Stomach (tissue), 9 donors: ENCODE results near the gene PCA3. TPM values are rescaled to one million over a fixed set of nuclear protein-coding genes. Genes with fewer than 3 reads are reported as not detected.

Source experiments
- DNase-seq, 2 donors: peaks; one replicate each; pipeline versions ENCODE4 v3.0.0 to v3.0.0-alpha.2; 2013 to 2019
- H3K27ac ChIP-seq, 5 donors: fragments of 200-600 bp in 4 of 5; sonication (generic) in 4 of 5; one replicate each; pipeline ENCODE4 v1.5.1; 2013 to 2019; ENCODE audit warnings: mild to moderate bottlenecking in 1 of 5, moderate library complexity in 1 of 5
- H3K27me3 ChIP-seq, 3 donors: fragments of 200-600 bp; sonication (generic); one replicate each; pipeline ENCODE4 v1.5.1; 2017 to 2019; ENCODE audit warnings: mixed run types in 1 of 3
- H3K36me3 ChIP-seq, 4 donors: fragments of 200-600 bp; sonication (generic); 1 replicate in 3 of 4; 2 replicates in 1 of 4; pipeline ENCODE4 v1.5.1; 2016 to 2019
- H3K4me1 ChIP-seq, 4 donors: fragments of 200-600 bp; sonication (generic); one replicate each; pipeline ENCODE4 v1.5.1; 2016 to 2019
- H3K4me3 ChIP-seq, 4 donors: fragments of 200-600 bp; sonication (generic) in 3 of 4; one replicate each; pipeline ENCODE4 v1.5.1; 2016 to 2019; ENCODE audit warnings: mild to moderate bottlenecking in 1 of 4
- H3K9me3 ChIP-seq, 4 donors: fragments of 200-600 bp; sonication (generic); one replicate each; pipeline ENCODE4 v1.5.1; 2016 to 2019
- EP300 ChIP-seq: sonication (generic); formaldehyde crosslinking; IDR thresholded peaks from one replicate; pipeline ENCODE4 v1.6.1; 2017; ENCODE audit warnings: antibody characterized with exemption
- POLR2A ChIP-seq, 4 donors: fragments of 450-650 bp; IDR thresholded peaks; one replicate each; pipeline ENCODE4 v1.6.1; 2016; ENCODE audit warnings: antibody characterized with exemption in 4 of 4, control low read depth in 2 of 4, mild to moderate bottlenecking in 1 of 4, moderate library complexity in 1 of 4
- POLR2AphosphoS5 ChIP-seq, 3 donors: sonication (generic); formaldehyde crosslinking; IDR thresholded peaks; one replicate each; pipeline ENCODE4 v1.6.1; 2016; ENCODE audit warnings: antibody characterized with exemption in 3 of 3
- WGBS, 5 donors: extraction: QIAGEN DNeasy Blood & Tissue Kit in 3 of 5; methylation state at CpG; one replicate each; pipeline versions ENCODE4 v1.1.5 to v1.1.7; 2013 to 2018; 5-methylcytosine and 5-hydroxymethylcytosine counted together
- intact Hi-C: fragments of 100-400 bp; cut with DNase I; formaldehyde crosslinking; loops from one replicate; pipeline ENCODE4 v1.15.1; 2023; ENCODE audit warnings: low total_unique reads
- polyA plus RNA-seq, 3 donors: library from polyadenylated mRNA; stranded (reverse); fragments of 200-250 nt; gene quantifications; one replicate each; pipeline ENCODE4 v1.2.3, GENCODE V29; 2013
- total RNA-seq, 5 donors: library from RNA; depleted of rRNA; stranded (reverse); fragments of >200 nt; gene quantifications; one replicate each; pipeline versions ENCODE4 v1.1.0 to v1.2.3, GENCODE V29; 2014 to 2016
- TF ChIP-seq, protein P1 (sequence below), 7 experiments: fragments of 450-650 bp in 4 of 7; fragments of 200-600 bp in 3 of 7; sonication (generic) in 3 of 7; IDR thresholded peaks; one replicate each; pipeline ENCODE4 v1.5.1; 2016 to 2019; ENCODE audit warnings: antibody characterized with exemption in 7 of 7, control low read depth in 2 of 7, mild to moderate bottlenecking in 1 of 7
- donor health status: healthy with polysubstance abuse.
- donor health status: Bipolar disorder and iron deficiency.
- donor health status: healthy.

The PCA3 gene
- total and polyA plus RNA-seq, 8 donors, result 0.45 to 0.73 TPM; not detected in 6

DNA sequence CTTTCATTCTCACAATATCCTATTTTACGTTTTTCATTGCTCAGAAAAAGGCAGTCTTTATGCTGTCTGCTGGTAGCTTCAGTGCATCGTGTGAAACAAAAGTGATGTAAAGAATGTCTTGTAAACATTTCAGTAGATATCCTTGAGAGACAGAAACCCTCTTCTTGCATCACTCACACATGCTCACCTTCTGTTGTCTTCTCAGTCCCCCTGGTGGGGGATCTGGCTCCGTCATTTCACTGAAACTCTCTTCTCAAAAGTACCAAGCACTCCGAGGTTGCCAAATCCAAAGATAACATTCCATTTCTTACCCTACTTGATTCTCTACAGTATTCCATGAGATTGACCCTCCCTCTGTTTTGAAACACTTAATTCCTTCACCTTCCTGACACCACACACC is 46.1 kb upstream of the PCA3 start:
- intact Hi-C loops, result no loop called here
- no peaks in the 10 kb centered on the region for H3K9me3 ChIP-seq
- no peak overlapping the region for H3K4me3 ChIP-seq
- peak overlapping the region in 2 of 5 donors; percentile 13 to 42 for H3K27ac ChIP-seq
- DNase-seq, result no peak
- 67 to 80% (median 69%) methylated on average over 4 of the region's 4 CpGs for WGBS, 5 donors
- TF ChIP-seq, protein P1, sequence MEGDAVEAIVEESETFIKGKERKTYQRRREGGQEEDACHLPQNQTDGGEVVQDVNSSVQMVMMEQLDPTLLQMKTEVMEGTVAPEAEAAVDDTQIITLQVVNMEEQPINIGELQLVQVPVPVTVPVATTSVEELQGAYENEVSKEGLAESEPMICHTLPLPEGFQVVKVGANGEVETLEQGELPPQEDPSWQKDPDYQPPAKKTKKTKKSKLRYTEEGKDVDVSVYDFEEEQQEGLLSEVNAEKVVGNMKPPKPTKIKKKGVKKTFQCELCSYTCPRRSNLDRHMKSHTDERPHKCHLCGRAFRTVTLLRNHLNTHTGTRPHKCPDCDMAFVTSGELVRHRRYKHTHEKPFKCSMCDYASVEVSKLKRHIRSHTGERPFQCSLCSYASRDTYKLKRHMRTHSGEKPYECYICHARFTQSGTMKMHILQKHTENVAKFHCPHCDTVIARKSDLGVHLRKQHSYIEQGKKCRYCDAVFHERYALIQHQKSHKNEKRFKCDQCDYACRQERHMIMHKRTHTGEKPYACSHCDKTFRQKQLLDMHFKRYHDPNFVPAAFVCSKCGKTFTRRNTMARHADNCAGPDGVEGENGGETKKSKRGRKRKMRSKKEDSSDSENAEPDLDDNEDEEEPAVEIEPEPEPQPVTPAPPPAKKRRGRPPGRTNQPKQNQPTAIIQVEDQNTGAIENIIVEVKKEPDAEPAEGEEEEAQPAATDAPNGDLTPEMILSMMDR (IDR thresholded peaks at IDR 0.05), result no peak
- no peak for TF ChIP-seq POLR2A (IDR thresholded peaks at IDR 0.05)
- no peak for TF ChIP-seq EP300
- no peak for TF ChIP-seq POLR2AphosphoS5 (IDR thresholded peaks at IDR 0.05)
- H3K36me3 ChIP-seq, result peaks cover 0 to 4% (median 1%) of the 10 kb centered on the region in 4 donors
- peaks cover 0 to 26% (median 5%) of the 10 kb centered on the region in 4 donors for H3K4me1 ChIP-seq
- peaks cover 0 to 3% (median 0%) of the 10 kb centered on the region in 3 donors for H3K27me3 ChIP-seq

- TF ChIP-seq, protein P1 (IDR thresholded peaks at IDR 0.05), result no peak
- TF ChIP-seq POLR2A (IDR thresholded peaks at IDR 0.05) (no peak), POLR2AphosphoS5 (IDR thresholded peaks at IDR 0.05) (no peak), EP300 (no peak)
- intact Hi-C loops, result no loop called here
- H3K4me3 ChIP-seq, result no peak overlapping the region
Observed at GRCh38 chr9:76720245-76720644, 44.0 kb upstream of the PCA3 start.

GRCh38 chr9:76725011-76725546 is 39.2 kb upstream of the PCA3 start:
- no peak overlapping the region for H3K27ac ChIP-seq
- H3K9me3 ChIP-seq, result no peaks in the 10 kb centered on the region
- H3K4me3 ChIP-seq, result no peak overlapping the region
- no peaks in the 10 kb centered on the region for H3K36me3 ChIP-seq
- DNase-seq, result no peak
- H3K27me3 ChIP-seq, result peaks cover 0 to 6% (median 0%) of the 10 kb centered on the region in 3 donors
- intact Hi-C loops, result no loop called here
- WGBS, 5 donors, result 22 to 41% (median 26%) methylated on average over 4 of the region's 4 CpGs
- peaks cover 0 to 14% (median 4%) of the 10 kb centered on the region in 4 donors for H3K4me1 ChIP-seq
- TF ChIP-seq POLR2AphosphoS5 (IDR thresholded peaks at IDR 0.05), result no peak
- TF ChIP-seq EP300, result no peak
- TF ChIP-seq, protein P1 (IDR thresholded peaks at IDR 0.05), result no peak
- TF ChIP-seq POLR2A (IDR thresholded peaks at IDR 0.05), result no peak

More at GRCh38 chr9:76720245-76720644, 44.0 kb upstream of the PCA3 start:
- peaks cover 0 to 3% (median 0%) of the 10 kb centered on the region in 3 donors for H3K27me3 ChIP-seq
- H3K9me3 ChIP-seq, result no peaks in the 10 kb centered on the region
- no peak overlapping the region for H3K27ac ChIP-seq
- H3K4me1 ChIP-seq, result peaks cover 0 to 26% (median 5%) of the 10 kb centered on the region in 4 donors
- 53 to 67% (median 62%) methylated on average over 3 of the region's 3 CpGs for WGBS, 5 donors
- H3K36me3 ChIP-seq, result no peaks in the 10 kb centered on the region
- DNase-seq, result no peak

DNA sequence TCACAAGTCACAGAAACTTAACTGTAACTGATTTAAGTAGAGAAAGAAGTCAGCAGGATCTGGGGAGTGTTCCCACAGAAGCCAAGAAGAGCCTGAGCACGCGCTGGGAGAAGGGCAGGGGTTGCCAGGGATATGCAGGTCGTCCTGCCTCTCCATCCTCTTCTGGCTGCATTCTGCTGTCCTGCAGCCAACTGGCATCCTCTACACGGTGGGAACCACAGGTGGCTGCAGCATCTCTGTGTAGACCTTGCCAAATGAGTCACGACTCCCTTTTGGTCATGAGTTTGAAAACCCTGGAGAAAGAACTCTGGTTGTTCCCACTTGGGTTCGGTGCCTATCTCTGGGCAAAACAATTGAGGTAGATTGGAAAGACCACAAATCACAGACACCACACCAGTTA is 38.4 kb upstream of the PCA3 start:
- peaks cover 0 to 17% (median 6%) of the 10 kb centered on the region in 4 donors for H3K4me1 ChIP-seq
- no peak overlapping the region for H3K4me3 ChIP-seq
- WGBS, 5 donors, result 51 to 73% (median 64%) methylated on average over 4 to 6 of the region's 6 CpGs
- peaks cover 0 to 6% (median 0%) of the 10 kb centered on the region in 3 donors for H3K27me3 ChIP-seq
- H3K36me3 ChIP-seq, result no peaks in the 10 kb centered on the region
- intact Hi-C loops, result no loop called here
- DNase-seq, result no peak
- TF ChIP-seq POLR2A (IDR thresholded peaks at IDR 0.05), result no peak
- TF ChIP-seq POLR2AphosphoS5 (IDR thresholded peaks at IDR 0.05), result no peak
- TF ChIP-seq, protein P1 (IDR thresholded peaks at IDR 0.05), result no peak
- no peak for TF ChIP-seq EP300
- no peak overlapping the region for H3K27ac ChIP-seq
- H3K9me3 ChIP-seq, result no peaks in the 10 kb centered on the region
